NCI-H1105 treated with DMSO at 0.1 percent for 48 hours (cell line): Measurements from ENCODE around the gene CENPM.

Experiments
- DNase-seq: peaks from one replicate; lab custom pipeline; 2025; lab: John Stamatoyannopoulos, UW

CENPM gene, protein sequence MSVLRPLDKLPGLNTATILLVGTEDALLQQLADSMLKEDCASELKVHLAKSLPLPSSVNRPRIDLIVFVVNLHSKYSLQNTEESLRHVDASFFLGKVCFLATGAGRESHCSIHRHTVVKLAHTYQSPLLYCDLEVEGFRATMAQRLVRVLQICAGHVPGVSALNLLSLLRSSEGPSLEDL

GRCh38 chr22:41946629-41947423 is at the start of gene CENPM:
Gene CENPM, minus strand, starts transcription at chr22:41947152. Its CDS starts 76 bp downstream, at chr22:41947076.
- DNase-seq: peak; percentile 96

DNA sequence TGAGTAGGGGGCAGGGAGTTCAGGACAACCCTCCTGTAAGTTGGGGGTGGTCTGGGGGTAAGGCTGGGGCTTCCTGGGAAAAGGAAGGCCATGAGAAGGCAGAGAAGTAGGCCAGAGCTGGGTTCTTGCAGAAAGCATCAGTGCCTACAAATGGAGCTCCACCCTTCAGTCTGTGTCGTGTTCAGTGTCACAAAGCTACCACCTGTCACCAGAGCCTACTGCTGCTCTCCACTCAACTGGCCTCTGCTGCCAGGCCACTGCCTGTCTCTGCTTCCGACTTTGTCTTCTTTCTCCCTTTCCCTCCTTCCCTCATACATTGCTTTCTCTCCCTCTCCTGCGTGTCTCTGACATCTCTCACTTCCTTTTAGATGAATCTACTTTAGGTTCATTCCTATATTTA is 48.3 kb upstream of the CENPM start:
- DNase-seq: no peak

DNA sequence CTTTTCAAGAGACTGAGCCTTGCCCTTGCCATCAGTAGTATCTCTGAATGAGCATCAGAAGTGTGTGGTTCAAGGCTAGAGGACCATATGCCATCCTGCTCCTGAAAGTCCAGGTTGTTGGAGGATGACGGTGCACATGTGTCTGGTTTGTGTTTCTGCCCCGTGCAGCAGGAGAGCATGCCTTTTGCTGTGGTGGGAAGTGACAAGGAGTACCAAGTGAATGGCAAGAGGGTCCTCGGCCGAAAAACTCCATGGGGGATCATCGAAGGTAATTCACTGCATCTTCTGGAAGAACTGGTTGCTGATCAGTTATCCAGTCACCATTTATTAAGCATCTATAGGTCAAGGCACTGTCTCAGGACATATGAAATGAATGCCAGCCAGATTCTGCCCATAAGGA is 45.5 kb upstream of the CENPM start:
- DNase-seq: no peak

GRCh38 chr22:41991111-41991510 is 44.2 kb upstream of the CENPM start:
- no peak for DNase-seq

GRCh38 chr22:41989246-41989645 is 42.3 kb upstream of the CENPM start:
- DNase-seq: no peak

DNA sequence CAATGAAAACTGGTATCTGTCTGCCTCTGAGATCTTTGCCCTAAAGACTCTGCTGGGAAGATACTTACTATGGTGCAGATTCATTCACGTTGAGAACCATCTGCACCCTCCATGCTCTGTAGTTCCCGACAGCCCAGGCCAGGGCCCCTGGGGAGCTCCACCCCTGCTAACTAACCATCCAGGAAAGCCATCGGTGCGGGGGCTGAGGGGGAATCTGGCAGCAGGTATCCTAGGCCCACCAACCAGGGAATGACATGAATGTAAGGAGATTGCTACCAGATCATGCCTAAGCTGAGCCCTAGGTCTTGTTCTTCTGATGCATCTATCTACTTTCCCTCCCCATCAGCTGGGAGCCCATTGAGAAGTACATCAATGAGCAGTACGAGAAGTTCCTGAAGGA is 40.3 kb upstream of the CENPM start:
- DNase-seq: no peak

DNA sequence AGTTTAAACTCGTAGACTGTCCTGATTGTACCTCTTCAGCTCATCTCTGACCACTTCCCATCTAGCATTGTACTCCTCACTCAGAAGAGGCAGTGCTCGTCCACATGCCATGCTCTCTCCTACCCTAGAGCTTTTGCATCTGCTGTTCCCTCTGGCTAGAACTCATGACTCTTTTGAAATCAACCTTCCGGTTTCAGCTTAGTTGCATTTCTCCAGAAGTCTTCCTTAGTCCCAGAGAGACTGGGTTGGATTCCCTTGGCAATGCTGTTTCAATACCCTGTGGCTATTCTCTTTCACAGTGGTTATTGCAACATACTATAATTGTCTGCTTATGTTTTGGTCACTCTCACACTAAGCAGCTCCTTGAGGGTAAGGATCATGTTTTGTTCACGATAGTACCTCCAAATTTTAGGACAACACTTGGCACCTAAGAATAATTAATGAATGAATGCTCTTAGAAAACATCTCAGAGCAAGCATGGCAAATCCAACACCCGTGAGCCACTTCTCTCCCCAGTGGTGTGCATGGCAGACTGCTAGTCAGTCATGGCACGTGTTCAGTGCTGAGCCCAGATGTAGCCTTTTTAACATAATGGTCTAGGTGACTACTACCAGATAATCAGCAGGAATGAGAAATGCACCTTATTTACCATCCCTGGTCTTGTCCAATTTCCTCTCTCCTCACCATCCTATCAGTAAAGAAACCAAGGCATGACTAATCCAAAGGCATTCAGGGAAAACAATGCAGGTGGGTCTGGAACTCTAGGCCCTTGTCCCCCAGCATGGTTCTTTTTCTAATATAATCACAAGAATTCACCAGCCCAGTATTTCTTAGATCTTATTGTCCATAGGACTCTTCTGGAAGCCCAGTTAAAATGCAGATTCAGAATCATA is 36.8 kb upstream of the CENPM start:
- DNase-seq: no peak

- DNase-seq: no peak
Measured at GRCh38 chr22:41982865-41983264, 35.9 kb upstream of the CENPM start.

DNA sequence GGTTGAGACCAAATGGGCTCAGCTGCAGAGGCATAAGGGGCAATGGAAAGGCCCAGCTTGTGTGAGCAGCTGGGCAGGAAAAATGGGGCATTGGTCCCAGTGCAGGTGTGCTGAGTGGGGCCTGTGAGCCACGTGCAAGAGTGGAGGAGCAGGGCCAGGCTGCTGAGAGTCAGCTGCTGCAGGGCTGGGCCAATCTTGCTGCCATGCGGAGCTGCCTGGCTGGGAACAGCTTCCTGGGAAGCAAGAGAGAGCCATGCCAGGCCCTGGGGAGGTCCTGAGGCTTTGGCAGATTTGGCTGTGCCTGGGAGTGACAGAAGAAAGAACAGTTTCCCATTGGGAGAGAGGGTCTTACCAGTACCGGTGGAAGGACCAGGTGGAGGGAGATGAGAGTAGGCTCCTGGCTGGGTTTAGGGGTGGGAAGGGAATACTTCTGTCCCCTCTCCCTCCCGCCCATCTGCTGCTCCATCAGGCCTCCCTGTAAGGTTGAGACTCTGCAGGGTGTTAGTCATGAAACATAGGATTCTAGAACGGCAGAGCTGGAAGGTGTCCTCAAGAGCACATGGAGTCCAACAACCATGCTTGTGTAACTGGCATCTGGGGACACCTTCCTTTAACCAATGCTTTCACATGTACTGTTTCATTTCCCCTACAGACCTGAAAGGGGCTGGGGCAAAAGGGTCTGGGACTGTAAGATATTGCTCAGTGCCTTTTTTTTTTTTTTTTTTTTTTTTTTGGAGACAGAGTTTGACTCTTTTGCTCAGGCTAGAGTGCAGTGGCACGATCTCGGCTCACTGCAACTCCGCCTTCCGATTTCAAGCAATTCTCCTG is 32.7 kb upstream of the CENPM start:
- no peak for DNase-seq

- DNase-seq: no peak
Measured at GRCh38 chr22:41978732-41979131, 31.8 kb upstream of the CENPM start.

DNA sequence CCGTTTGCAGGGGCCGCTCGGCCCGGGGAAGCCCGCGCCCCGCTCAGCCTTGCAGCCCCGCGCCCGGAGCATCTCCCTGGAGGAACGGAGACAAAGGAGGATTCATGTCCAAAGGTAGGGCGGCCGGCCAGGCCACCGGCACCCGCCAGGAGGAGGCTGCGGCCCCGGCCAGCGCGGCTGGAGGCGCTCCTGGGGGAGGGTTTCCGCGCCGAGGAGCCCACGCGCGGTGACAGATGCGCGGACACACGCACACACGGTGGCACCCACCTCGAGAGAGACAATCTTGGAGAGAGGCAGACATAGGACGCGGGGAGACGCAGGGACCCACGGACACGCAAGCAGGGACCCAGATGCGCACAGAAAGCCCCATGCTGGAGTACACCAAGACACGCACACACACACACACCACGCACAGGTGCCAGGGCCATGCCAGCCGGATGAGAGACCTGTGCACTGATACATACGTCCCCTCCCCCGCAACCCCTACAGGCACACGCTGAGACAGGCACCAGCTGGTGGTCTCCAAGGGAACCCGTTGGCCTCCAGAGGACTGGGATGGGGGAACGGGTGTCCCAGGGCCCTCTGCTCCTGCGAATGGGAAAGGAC is 30.1 kb upstream of the CENPM start:
- peak; percentile 52 for DNase-seq

DNA sequence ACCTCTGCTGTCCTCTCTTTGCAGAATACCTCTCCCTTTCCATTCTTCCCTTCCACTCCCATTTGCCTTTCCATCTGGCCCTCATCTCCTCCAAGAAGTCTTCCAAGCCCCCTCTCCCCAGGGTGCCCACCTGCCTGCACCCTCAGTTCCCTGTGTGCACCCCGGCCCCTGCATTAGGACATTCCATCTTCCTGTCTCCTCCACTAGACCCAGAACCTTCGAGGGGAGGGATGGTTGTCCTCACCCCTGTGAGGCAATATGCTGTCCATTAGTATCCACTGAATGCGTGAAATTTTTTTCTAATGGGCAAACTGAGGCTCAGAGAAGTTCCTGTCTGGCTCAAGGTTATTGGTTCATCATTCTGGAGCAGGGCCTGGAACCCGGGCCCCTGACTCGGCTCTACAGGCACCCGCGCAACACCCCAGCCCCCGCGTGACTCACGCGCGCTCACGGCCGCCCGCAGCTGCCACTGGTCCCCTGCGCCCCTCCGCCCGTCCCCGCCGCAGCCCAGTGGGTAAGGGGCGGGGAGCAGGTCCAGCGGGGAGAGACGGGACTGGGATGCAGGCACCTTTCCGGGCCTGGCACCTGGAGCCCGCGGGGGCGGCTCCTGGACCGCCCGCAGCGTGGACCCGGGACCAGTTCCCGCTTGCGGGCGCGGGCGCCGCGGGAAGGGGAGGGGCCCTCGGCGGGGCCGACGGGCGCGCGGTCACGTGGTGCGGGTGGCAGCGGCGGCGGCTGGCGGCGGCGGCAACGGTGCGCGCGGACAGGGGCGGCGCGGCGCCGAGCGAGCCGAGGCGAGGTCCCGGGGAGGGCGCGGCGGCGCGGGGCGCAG is 29.3 kb upstream of the CENPM start:
- DNase-seq: peak; percentile 35

DNA sequence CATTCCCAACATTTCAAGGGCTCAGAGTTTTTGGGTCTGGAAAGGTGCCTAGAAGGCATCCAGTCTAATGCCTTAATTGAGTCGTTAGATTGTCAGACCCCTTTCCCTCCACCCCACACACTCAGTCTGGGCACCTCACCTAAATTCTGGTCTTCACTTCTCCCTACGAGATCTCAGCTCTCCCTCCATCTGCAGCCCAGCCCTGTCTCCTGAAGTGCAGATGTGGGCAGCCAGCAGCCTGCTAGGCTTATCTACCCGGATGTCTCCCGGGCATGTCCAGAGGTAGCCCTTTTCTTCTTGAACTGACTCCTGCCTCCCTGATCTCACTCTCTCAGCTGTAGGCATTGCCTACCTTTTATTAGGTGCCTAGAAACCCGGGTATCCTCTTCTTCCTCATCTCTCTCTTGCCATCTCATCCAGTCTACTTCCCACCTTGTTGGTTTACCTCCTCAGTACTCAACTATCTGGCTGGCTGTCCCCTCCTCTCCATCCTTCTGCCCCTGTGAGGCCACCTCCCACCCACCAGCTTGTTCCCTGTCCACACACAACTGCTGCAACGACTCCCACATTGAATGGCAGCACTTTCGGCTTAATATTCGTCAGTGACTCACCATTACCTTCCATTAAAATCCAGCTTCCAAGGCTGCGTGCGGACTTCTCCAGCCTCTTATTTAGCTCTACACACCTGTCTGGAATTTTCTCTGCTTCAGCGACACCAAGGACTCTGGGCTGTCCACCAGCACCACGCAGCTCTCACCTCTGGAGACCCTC is 28.5 kb upstream of the CENPM start:
- no peak for DNase-seq

- DNase-seq: no peak
Measured at GRCh38 chr22:41974691-41975290, 27.8 kb upstream of the CENPM start.

GRCh38 chr22:41971431-41971830 is 24.5 kb upstream of the CENPM start:
- no peak for DNase-seq

DNA sequence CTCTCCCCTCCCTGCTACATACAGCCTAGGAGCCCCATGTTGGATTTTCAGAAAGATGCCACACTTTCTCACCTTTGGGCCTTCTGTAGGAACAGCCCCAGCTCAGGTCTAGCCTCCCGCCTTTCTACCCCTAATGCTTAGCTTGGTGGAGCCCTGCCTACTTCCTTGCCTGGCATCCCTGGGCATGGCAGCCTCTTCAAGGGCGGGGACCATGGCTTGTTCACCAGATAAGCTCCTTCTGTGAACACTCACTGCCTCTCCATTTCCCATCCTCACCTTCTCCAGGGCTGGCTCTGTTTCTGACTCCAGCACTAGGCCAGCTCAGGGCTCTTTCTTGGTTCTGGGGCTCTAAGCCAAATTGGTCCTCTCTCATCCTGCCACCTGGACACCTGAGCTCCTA is 23.6 kb upstream of the CENPM start:
- DNase-seq: no peak

GRCh38 chr22:41969110-41969646 is 22.2 kb upstream of the CENPM start, which contains the start of gene SEPTIN3:
Gene SEPTIN3, plus strand, starts transcription at chr22:41969443. Its CDS starts 2,050 bp downstream, at chr22:41971493.
- DNase-seq: no peak

DNA sequence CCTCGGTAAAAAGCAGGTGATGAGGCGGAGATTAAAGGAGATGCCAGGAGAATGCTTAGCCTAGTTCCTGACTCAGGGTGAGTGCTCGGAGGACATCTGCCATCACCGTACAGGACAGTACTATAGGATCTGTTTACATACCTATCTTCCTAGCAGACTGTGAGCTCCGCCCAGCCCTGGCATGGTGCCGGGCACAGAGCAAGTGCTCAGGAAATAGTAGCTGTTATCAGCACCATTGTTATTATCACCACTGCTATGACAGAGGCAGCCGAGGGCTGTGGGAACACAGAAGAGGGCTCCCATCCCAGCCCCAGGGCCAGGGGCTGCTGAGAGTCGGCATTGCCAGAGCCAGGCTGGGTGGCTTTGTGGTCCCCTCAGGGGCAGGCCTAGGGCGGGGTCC is 21.6 kb upstream of the CENPM start:
- peak; percentile 27 for DNase-seq
